ENCODE measurements around the gene RPS3A.

- TF ChIP-seq, protein P1, sequence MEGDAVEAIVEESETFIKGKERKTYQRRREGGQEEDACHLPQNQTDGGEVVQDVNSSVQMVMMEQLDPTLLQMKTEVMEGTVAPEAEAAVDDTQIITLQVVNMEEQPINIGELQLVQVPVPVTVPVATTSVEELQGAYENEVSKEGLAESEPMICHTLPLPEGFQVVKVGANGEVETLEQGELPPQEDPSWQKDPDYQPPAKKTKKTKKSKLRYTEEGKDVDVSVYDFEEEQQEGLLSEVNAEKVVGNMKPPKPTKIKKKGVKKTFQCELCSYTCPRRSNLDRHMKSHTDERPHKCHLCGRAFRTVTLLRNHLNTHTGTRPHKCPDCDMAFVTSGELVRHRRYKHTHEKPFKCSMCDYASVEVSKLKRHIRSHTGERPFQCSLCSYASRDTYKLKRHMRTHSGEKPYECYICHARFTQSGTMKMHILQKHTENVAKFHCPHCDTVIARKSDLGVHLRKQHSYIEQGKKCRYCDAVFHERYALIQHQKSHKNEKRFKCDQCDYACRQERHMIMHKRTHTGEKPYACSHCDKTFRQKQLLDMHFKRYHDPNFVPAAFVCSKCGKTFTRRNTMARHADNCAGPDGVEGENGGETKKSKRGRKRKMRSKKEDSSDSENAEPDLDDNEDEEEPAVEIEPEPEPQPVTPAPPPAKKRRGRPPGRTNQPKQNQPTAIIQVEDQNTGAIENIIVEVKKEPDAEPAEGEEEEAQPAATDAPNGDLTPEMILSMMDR (conservative IDR thresholded peaks at IDR 0.05 in 1 of 2, IDR thresholded peaks at IDR 0.05 in 1 of 2; ENCODE audit: low read depth in 1 of 2, low read length in 2 of 2): no peak
- TF ChIP-seq EZH2 (IDR thresholded peaks at IDR 0.05; ENCODE audit: low read length, missing control alignments): no peak
Observed at GRCh38 chr4:151150821-151151580, 51.6 kb downstream of the RPS3A start.

Data from fibroblast of lung (primary cell).